B cell (primary cell): ENCODE data around the gene DIAPH1. TPM values are rescaled to one million over a fixed set of nuclear protein-coding genes. Genes with fewer than 3 reads are reported as not detected.

Experiments
- ATAC-seq: fragments of 200-7000 bp; cut with Tn5 transposase; one replicate; pipeline ENCODE4 v1.10.0; 2021; ENCODE audit warnings: low read depth, mild to moderate bottlenecking, moderate number of reproducible peaks, moderate library complexity
- CTCF ChIA-PET: fragments of 350-600 bp; sonication (Branson Sonifier 250); formaldehyde crosslinking; loops from one replicate; lab custom pipeline; 2021; ENCODE audit warnings: antibody characterized with exemption, inconsistent platforms; lab: Charles Lee
- POLR2A ChIA-PET: fragments of 350-600 bp; sonication (Branson Sonifier 250); formaldehyde crosslinking; loops from one replicate; lab custom pipeline; 2021; ENCODE audit warnings: antibody characterized with exemption; lab: Charles Lee
- DNase-seq: peaks from one replicate; pipeline ENCODE4 v3.0.0; 2013
- H2AFZ ChIP-seq: 2 replicates; pipeline ENCODE4 v1.6.1; 2012; ENCODE audit warnings: mild to moderate bottlenecking, low read depth, low read length; ENCODE audit not compliant: insufficient read depth, poor library complexity, severe bottlenecking
- H3K27ac ChIP-seq, 2 donors: 1 replicate in 1 of 2; 2 replicates in 1 of 2; pipeline ENCODE4 v1.5.1; 2012 to 2013; ENCODE audit warnings: low read length in 2 of 2, mild to moderate bottlenecking in 2 of 2, moderate library complexity in 1 of 2
- H3K27me3 ChIP-seq, 4 experiments: fragments of 200-600 bp in 1 of 4; sonication (generic) in 1 of 4; replicated peaks in 1 of 4; 1 replicate in 2 of 4; 2 replicates in 2 of 4; pipeline versions ENCODE4 v1.6.1 to v1.7.0; 2013 to 2016; ENCODE audit warnings: low read length in 3 of 4, mild to moderate bottlenecking in 2 of 4, mixed read lengths in 1 of 4, moderate library complexity in 1 of 4; ENCODE audit not compliant: insufficient read depth in 4 of 4, control insufficient read depth in 3 of 4; ENCODE audit errors: control extremely low read depth in 1 of 4
- H3K36me3 ChIP-seq, 2 experiments: replicated peaks in 1 of 2; 1 replicate in 1 of 2; 2 replicates in 1 of 2; pipeline versions ENCODE4 v1.6.1 to v1.7.1; 2013; ENCODE audit warnings: low read length in 1 of 2; ENCODE audit not compliant: insufficient read depth in 2 of 2, control insufficient read depth in 1 of 2; ENCODE audit errors: control extremely low read depth in 1 of 2, extremely low read depth in 1 of 2
- H3K4me1 ChIP-seq, 2 donors: fragments of 200-600 bp in 1 of 2; sonication (generic) in 1 of 2; 1 replicate in 1 of 2; 2 replicates in 1 of 2; pipeline versions ENCODE4 v1.5.1 to v1.6.1; 2013 to 2017; ENCODE audit warnings: low read length in 2 of 2; ENCODE audit not compliant: control insufficient read depth in 2 of 2, insufficient read depth in 2 of 2
- H3K4me2 ChIP-seq: replicated peaks from 2 replicates; pipeline ENCODE3; 2012; ENCODE audit warnings: mild to moderate bottlenecking, low read depth, low read length; ENCODE audit not compliant: poor library complexity, severe bottlenecking
- H3K4me3 ChIP-seq, 5 experiments: fragments of 200-600 bp in 1 of 5; sonication (generic) in 1 of 5; 1 replicate in 3 of 5; 2 replicates in 2 of 5; pipeline versions ENCODE4 v1.5.1 to v1.7.0; 2011 to 2016; ENCODE audit warnings: low read length in 4 of 5, mild to moderate bottlenecking in 4 of 5, low read depth in 2 of 5, control low read depth in 1 of 5, moderate library complexity in 1 of 5; ENCODE audit not compliant: insufficient read depth in 1 of 5; ENCODE audit errors: control extremely low read depth in 1 of 5, extremely low read depth in 1 of 5
- H3K79me2 ChIP-seq: fragments of 200-600 bp; sonication (generic); one replicate; pipeline ENCODE4 v1.6.0; 2016; ENCODE audit warnings: low read length; ENCODE audit not compliant: control insufficient read depth, insufficient read depth
- H3K9ac ChIP-seq: fragments of 200-600 bp; sonication (generic); 2 replicates; pipeline ENCODE4 v1.6.1; 2017; ENCODE audit warnings: mild to moderate bottlenecking, low read length, moderate library complexity
- H3K9me3 ChIP-seq, 3 donors: one replicate each; pipeline versions ENCODE4 v1.6.1 to v1.7.1; 2013; ENCODE audit warnings: low read length in 2 of 3; ENCODE audit not compliant: control insufficient read depth in 2 of 3, insufficient read depth in 1 of 3; ENCODE audit errors: control extremely low read depth in 1 of 3
- H4K20me1 ChIP-seq: 2 replicates; pipeline ENCODE4 v1.6.0; 2012; ENCODE audit warnings: mild to moderate bottlenecking, low read length; ENCODE audit not compliant: insufficient read depth, control insufficient read depth, poor library complexity, severe bottlenecking
- H3K27ac Mint-ChIP-seq: one replicate; pipeline ENCODE4 v1.8.0; 2021; ENCODE audit warnings: mixed read lengths
- H3K27me3 Mint-ChIP-seq: one replicate; pipeline ENCODE4 v1.8.0; 2021; ENCODE audit warnings: mixed read lengths
- H3K4me1 Mint-ChIP-seq: one replicate; pipeline ENCODE4 v1.8.0; 2021; ENCODE audit warnings: mixed read lengths
- H3K4me3 Mint-ChIP-seq: one replicate; pipeline ENCODE4 v1.8.0; 2021; ENCODE audit warnings: mixed read lengths
- H3K9me3 Mint-ChIP-seq: one replicate; pipeline ENCODE4 v1.8.0; 2022; ENCODE audit warnings: mixed read lengths; ENCODE audit not compliant: insufficient read depth
- EZH2 ChIP-seq: IDR thresholded peaks from 2 replicates; pipeline ENCODE4 v1.6.1; 2012; ENCODE audit warnings: borderline replicate concordance, low read depth, mild to moderate bottlenecking, moderate library complexity, low read length; ENCODE audit not compliant: insufficient read depth, poor library complexity, severe bottlenecking
- WGBS: methylation state at CpG from one replicate; pipeline ENCODE4 v1.1.5; 2013; ENCODE audit warnings: missing lambda C conversion rate; ENCODE audit not compliant: insufficient coverage; 5-methylcytosine and 5-hydroxymethylcytosine counted together
- intact Hi-C: fragments of 100-400 bp; cut with micrococcal nuclease; formaldehyde crosslinking; loops from one replicate; pipeline ENCODE4 v1.10.0; 2022
- polyA plus RNA-seq: library from polyadenylated mRNA; depleted of rRNA; stranded (reverse); fragments of >200 nt; gene quantifications from 2 replicates; pipeline ENCODE4 v1.2.3, GENCODE V29; 2012
- total RNA-seq, 2 donors: library from RNA; stranded (reverse); fragments of 120-200 nt in 1 of 2; gene quantifications; 1 replicate in 1 of 2; 2 replicates in 1 of 2; pipeline versions ENCODE4 v1.2.3 to v1.2.4, GENCODE V29; 2013 to 2022
- TF ChIP-seq, protein P1 (sequence below): fragments of 200-600 bp; IDR thresholded peaks from one replicate; pipeline ENCODE4 v1.8.0; 2022; ENCODE audit warnings: antibody characterized with exemption, mild to moderate bottlenecking

The DIAPH1 gene
- total and polyA plus RNA-seq, 2 donors (not counting 1 experiment from before 2014, with no cell fraction given) = 59.7 to 113 TPM

DNA sequence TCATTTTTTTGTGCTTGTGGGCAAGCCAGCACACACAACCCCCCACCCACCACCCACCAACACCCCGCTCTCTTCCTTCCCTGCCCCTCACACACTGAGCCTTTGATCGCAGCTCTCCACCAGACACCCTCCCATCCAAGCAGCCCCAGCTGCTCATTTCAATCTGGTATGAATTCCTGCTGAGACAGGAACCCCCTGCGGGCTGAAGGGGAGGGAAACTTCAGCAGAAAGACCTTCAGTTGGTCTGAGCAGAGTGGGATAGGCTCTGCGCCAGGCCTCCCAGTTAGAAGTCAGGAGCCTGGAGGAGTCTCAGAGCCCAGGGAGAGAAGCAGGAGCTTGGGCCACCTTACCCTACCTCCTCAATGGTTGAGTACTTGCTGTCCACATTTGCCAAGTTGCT is 122.8 kb downstream of the DIAPH1 start:
- no peaks in the 10 kb centered on the region for H3K79me2 ChIP-seq
- H3K9ac ChIP-seq = no peak overlapping the region
- POLR2A ChIA-PET = no interaction called here
- H3K27me3 Mint-ChIP-seq = peaks cover 23% of the 10 kb centered on the region
- H3K4me2 ChIP-seq = no peak overlapping the region
- H3K27ac ChIP-seq = no peak overlapping the region
- peaks cover 0 to 36% (median 13%) of the 10 kb centered on the region in 4 experiments for H3K27me3 ChIP-seq
- ATAC-seq (no peak), DNase-seq (no peak)
- no peak overlapping the region for H3K27ac Mint-ChIP-seq
- H3K4me3 Mint-ChIP-seq = no peak overlapping the region
- H3K4me1 Mint-ChIP-seq = peaks cover 14% of the 10 kb centered on the region
- H3K36me3 ChIP-seq = no peaks in the 10 kb centered on the region
- H3K4me1 ChIP-seq = peaks cover 16 to 18% of the 10 kb centered on the region in 2 donors
- TF ChIP-seq, protein P1, sequence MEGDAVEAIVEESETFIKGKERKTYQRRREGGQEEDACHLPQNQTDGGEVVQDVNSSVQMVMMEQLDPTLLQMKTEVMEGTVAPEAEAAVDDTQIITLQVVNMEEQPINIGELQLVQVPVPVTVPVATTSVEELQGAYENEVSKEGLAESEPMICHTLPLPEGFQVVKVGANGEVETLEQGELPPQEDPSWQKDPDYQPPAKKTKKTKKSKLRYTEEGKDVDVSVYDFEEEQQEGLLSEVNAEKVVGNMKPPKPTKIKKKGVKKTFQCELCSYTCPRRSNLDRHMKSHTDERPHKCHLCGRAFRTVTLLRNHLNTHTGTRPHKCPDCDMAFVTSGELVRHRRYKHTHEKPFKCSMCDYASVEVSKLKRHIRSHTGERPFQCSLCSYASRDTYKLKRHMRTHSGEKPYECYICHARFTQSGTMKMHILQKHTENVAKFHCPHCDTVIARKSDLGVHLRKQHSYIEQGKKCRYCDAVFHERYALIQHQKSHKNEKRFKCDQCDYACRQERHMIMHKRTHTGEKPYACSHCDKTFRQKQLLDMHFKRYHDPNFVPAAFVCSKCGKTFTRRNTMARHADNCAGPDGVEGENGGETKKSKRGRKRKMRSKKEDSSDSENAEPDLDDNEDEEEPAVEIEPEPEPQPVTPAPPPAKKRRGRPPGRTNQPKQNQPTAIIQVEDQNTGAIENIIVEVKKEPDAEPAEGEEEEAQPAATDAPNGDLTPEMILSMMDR = no peak
- no peak for TF ChIP-seq EZH2
- H4K20me1 ChIP-seq = no peaks in the 10 kb centered on the region
- intact Hi-C loops = no loop called here
- CTCF ChIA-PET = interaction anchor here (0.7 kb wide), 1 partner anchor 13 kb away, joined by 3 read pairs; no protein-coding TSS in a partner anchor
- H3K4me3 ChIP-seq = no peak overlapping the region
- H3K9me3 ChIP-seq = peaks cover 0 to 14% (median 0%) of the 10 kb centered on the region in 3 donors
- H3K9me3 Mint-ChIP-seq = no peaks in the 10 kb centered on the region
- H2AFZ ChIP-seq = no peak overlapping the region
- WGBS = 79% methylated on average over 3 of the region's 4 CpGs

DNA sequence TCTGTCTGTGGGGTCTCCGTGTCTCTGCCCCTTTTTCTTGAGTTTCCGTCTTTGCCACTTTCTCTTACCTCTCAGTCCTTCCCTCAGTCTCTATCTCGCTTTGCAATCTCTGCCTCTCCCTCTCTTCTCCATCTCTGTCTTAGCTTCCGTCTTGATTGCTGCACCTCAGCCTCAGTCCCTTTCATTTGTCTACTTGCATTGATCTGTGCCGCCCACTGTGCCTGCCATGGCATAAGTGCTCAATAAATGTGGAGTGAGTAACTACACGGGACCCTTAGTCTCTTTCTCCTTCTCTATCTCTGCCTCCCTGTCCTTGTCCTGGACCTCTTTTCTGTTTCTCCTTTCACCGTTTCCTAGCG is 123.4 kb downstream of the DIAPH1 start:
- Mint-ChIP-seq H3K4me1 (peaks cover 18% of the 10 kb centered on the region), H3K27me3 (peaks cover 29% of the 10 kb centered on the region), H3K9me3 (no peaks in the 10 kb centered on the region), H3K27ac (no peak overlapping the region), H3K4me3 (no peak overlapping the region)
- H3K4me1 ChIP-seq = peaks cover 17 to 21% of the 10 kb centered on the region in 2 donors
- H3K4me2 ChIP-seq = no peak overlapping the region
- no peaks in the 10 kb centered on the region for H4K20me1 ChIP-seq
- H3K79me2 ChIP-seq = no peaks in the 10 kb centered on the region
- TF ChIP-seq, protein P1 = no peak
- TF ChIP-seq EZH2 = no peak
- peaks cover 0 to 43% (median 16%) of the 10 kb centered on the region in 4 experiments for H3K27me3 ChIP-seq
- H3K9ac ChIP-seq = no peak overlapping the region
- peaks cover 0 to 16% (median 0%) of the 10 kb centered on the region in 3 donors for H3K9me3 ChIP-seq
- no peak for DNase-seq
- H2AFZ ChIP-seq = no peak overlapping the region
- POLR2A ChIA-PET = no interaction called here
- no peak for ATAC-seq
- no peak overlapping the region for H3K4me3 ChIP-seq
- intact Hi-C loops = no loop called here
- no peak overlapping the region for H3K27ac ChIP-seq
- CTCF ChIA-PET = no interaction called here
- H3K36me3 ChIP-seq = no peaks in the 10 kb centered on the region
- 83% methylated on average over 6 of the region's 8 CpGs for WGBS
